HG02623 (cell line): ENCODE results near the gene ATP10A.

ENCODE experiments used
- ATAC-seq: cut with Tn5 transposase; IDR thresholded peaks from one replicate; pipeline ENCODE4 v1.9.1; 2021; ENCODE audit warnings: moderate library complexity; ENCODE audit not compliant: unreplicated experiment

ATP10A gene, protein sequence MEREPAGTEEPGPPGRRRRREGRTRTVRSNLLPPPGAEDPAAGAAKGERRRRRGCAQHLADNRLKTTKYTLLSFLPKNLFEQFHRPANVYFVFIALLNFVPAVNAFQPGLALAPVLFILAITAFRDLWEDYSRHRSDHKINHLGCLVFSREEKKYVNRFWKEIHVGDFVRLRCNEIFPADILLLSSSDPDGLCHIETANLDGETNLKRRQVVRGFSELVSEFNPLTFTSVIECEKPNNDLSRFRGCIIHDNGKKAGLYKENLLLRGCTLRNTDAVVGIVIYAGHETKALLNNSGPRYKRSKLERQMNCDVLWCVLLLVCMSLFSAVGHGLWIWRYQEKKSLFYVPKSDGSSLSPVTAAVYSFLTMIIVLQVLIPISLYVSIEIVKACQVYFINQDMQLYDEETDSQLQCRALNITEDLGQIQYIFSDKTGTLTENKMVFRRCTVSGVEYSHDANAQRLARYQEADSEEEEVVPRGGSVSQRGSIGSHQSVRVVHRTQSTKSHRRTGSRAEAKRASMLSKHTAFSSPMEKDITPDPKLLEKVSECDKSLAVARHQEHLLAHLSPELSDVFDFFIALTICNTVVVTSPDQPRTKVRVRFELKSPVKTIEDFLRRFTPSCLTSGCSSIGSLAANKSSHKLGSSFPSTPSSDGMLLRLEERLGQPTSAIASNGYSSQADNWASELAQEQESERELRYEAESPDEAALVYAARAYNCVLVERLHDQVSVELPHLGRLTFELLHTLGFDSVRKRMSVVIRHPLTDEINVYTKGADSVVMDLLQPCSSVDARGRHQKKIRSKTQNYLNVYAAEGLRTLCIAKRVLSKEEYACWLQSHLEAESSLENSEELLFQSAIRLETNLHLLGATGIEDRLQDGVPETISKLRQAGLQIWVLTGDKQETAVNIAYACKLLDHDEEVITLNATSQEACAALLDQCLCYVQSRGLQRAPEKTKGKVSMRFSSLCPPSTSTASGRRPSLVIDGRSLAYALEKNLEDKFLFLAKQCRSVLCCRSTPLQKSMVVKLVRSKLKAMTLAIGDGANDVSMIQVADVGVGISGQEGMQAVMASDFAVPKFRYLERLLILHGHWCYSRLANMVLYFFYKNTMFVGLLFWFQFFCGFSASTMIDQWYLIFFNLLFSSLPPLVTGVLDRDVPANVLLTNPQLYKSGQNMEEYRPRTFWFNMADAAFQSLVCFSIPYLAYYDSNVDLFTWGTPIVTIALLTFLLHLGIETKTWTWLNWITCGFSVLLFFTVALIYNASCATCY (N-terminal part only)

DNA sequence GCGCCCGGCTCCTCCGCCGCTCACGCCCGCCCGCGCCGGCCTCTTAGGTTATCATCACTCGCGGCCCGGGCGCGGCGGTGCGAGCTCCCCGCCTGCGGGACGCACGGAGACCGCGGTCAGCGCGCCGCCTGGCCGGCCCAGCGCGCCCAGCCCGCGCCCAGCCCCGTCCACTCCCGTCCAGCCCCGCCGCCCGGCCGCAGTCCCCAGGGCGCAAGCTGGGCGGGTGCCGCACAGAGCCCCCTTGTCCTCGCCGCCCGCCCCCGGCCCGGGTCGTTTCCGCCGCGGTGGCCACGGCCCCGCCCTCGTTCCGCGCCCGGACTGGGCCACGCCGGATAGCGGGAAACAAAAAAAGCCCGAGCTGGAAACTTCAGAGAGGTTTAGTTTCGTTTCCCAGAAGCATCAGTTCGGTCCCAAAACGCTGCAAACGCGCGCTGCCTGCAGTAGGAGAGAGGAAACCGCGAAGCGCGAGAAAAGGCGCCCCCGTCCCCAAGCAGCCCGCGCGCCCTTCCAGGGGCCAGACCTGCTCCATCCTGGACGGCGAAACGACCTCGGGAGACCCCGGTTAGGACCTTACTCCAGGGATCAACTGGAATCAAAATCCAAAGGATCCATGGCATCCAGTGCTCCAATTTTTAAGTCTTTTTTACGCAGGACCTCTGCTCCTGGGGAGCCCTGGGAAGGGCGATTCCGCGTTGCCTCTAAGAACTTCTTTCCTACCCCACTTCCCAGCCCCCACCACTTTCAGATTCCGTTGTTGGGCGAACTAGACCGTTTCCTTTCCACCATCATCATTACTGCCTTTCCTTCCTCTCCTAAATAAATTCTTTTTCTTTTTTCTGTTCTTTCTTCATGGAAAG lies at the start of gene ATP10A:
Gene ATP10A, minus strand, starts transcription at position 217 of the 857 bp plus-strand sequence. CDS start 231 bp downstream, outside the sequence.
- ATAC-seq, result no peak

DNA sequence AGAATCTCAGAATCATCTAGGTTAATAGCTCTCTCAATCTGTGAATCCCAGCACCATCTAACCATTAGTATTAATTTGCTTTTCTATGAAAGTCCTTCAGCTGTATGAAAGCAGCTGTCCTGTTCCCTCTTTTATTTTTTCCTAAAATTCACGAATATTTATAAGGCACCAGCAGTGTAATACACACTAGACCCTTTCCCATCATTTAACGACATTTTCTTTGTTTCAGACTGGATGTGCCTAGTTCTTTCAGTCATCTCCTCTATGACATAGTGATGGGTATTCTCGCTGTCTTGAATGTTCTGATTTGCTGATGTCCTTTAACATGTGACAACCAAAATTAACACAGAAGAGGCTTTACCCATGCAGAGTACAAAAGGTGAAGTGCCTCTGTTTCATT lies 48.9 kb upstream of the ATP10A start:
- no peak for ATAC-seq

DNA sequence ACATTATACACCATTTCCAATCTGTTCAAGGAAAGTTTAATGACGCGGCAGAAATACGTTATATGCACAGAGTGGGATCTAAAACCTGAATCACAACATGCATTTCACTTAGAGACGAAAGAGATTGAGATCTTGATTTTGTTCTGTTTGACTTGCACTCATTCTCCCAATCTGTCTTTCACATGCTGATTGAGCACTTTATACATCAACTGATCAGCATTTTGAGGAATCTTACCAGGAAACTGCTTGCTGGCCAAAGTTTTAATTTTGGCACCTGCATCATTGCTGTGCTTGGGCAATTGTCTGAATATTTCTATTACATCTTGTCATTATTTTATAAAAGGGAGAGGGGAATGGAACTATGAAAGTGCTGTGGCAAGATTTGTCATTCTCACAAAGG lies 47.7 kb upstream of the ATP10A start:
- no peak for ATAC-seq

DNA sequence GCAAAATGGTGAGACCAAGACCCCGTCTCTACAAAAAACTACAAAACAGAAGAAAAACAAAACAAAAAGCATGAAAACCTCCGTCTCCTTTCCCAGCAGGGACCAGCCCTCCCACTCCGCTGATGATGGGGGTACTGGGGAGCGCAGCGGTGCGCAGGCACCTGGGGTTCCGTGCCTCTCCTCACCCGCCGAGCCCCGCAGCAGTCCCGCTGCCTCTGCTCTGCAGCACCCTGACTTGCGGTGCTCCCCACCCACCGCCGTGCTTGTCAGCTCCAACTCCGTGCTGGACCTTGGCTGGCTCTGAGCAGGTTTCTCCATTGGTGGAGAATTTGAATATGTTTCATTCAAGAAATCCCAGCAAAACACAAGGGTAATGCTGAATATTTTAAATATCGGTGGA lies 46.7 kb upstream of the ATP10A start:
- ATAC-seq, result no peak

DNA sequence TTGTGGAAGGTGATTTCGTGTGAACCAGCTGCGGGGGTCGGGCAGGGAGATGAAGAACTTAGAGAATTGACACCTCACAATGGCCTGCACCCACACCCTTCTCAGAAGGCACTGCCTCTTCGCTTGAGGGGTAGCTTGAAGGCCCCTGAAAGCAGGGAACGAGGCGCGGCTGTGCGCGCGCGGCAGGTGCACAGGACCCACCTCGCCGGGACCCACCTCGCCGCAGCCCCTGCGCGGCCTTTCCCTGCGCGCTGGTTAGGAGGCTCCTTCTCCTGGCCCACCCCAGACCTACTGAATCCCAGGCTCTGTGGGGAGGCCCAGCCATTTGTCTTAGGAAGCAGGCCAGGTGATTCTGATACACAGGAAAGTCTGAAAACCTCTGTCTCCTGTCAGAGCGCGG lies 46.2 kb upstream of the ATP10A start:
- no peak for ATAC-seq

DNA sequence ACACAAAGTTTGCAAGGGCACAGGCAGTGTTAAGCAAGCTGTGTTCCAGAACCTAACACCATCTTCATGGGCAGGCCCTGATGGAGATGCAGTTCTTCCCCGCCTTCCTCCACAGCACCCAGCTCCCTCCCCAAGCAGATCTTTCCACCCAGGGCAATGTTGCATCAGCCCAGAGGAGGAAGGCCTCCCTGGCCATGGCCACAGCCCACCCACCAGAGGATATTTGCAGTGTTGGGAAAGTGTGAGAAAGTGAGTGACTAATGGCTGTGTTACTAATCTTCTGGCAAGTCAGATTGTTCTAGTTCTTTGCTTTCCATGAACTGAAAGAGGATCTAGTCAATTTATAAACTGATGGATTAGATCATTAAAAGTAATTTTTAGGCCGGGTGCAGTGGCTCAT lies 42.0 kb upstream of the ATP10A start:
- ATAC-seq, result no peak

DNA sequence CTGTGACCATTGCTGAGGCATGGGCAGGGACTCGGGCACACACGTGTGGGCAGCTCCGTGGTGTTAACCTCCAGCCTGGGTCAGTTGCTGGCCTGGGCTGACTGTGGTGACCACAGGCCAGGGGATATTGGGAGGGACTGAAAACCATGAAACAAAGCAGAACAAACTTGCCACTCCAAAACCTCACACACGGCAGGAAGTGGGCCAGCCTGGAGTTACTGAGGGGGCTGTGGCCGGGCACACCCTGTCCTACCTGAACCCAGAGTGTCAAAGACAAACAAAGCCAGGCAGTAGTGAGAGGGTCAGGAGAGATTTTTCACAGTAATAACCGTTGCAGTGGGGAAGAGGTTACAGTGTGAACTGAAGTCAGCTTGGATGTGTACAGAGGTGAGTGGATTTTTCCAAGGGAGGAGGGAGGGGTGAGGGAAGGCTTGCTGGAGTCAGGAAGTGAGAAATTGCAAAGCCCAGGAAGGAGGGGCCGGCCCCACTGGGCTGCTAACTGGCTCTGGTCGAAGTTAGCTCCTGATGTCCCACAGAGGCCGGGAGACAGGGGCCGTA lies 40.0 kb upstream of the ATP10A start:
- ATAC-seq, result no peak

DNA sequence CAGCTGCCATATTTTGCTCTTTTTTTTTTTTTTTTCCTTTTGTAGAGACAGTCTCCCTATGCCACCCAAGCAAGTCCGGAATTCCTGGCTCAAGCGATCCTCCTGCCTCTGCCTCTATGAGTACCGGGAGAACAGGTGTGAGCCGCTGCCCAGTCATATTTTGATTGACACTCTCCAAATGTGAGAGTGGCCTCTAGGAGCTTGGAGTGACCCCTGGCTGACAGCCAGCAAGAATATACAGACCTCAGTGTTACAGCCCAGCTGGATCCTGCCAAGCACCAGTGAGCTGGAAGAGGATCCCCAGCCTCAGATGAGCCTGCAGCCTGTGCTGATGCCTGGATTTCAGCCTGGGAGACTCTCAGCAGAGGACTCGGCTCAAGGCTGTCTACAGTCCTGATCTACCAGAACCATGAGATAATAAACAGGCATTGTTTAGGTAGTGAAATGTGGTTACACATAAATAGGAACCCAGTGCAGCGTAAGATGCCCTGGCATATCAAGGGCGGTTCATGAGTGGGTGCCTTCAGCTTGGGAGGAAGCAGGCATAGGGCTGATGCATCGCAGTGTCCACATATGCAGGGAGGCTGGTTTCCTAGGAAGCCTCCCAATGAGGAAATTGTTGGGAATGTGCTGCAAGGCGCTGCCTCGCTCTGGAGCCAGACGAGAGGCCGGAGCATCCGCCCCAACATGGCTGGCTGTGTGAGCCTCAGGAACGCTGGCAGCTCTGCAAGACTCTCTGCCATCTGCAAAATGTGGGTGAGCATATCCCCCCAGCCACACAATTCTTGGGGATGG lies 38.9 kb upstream of the ATP10A start:
- no peak for ATAC-seq

DNA sequence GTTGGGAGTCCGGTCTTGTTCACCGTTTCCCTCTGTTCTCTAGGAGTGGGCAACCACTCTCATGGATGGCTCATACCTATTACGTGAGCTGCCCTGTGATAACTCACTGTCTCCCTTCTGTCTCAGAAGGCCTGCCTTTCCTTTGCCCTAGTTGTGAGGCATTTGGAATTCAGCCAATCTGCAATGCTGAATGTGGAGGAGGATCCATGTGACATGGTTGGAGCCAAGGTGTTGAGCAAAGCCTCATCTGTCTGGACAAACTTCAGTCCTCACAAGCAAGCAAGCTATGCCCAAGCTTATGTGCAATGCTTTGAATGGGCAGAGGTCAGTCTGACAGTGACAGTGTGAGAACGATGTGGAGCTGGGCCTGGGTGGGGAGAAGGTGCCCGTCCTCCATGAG lies 37.8 kb upstream of the ATP10A start:
- no peak for ATAC-seq

DNA sequence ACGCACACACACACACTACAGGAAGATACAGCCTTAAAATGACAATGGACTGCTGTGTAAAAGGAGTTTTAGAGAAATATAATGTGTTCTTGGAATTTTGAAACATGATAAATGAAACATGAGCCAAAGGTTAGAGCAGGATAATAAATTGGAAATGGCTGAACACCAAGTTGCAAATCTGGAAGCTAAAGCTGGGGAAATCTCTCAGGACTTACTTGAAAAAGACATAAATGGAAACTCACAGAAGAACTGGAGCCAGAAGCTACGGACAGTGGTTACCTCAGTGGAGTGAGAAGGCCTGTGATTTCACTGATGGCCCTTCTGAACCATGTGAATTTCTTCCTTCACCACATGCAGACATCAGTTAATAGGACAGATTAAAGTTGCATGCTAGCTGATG lies 37.3 kb upstream of the ATP10A start:
- ATAC-seq, result no peak

DNA sequence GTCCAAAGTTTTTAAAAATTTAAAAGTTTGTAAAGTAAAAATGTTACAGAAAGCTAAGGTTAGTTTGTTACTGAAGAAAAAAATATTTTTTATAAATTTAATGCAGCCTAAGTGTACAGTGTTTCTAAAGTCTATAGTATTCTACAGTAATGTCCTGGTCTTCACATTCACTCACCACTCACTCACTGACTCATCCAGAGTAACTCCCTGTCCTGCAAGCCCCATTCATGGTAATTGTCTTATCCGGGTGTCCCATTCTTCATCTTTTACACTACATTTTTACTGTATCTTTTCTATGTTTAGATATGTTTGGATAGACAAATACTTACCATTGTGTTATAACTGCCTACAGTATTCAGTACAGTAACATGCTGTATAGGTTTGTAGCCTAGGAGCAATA lies 36.7 kb upstream of the ATP10A start:
- no peak for ATAC-seq

DNA sequence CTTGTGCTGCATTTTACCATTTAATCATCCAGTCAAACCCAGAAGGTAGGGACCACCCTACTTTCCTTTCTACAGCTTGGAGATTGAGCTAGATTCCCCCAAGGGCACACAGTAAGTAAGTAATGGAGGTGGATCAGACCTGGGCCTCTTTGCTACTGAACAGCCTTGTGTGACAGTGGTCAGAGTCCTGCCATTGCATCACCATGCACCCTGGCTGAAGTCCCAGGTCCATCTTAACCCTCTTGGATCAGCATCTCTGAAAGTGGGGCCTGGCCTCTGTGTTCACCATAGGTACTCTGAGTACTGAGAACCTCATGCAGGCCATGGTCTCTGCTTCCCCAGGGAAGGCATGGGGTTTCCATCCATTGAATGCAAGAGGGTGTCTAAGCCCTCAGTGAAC lies 34.5 kb upstream of the ATP10A start:
- no peak for ATAC-seq

DNA sequence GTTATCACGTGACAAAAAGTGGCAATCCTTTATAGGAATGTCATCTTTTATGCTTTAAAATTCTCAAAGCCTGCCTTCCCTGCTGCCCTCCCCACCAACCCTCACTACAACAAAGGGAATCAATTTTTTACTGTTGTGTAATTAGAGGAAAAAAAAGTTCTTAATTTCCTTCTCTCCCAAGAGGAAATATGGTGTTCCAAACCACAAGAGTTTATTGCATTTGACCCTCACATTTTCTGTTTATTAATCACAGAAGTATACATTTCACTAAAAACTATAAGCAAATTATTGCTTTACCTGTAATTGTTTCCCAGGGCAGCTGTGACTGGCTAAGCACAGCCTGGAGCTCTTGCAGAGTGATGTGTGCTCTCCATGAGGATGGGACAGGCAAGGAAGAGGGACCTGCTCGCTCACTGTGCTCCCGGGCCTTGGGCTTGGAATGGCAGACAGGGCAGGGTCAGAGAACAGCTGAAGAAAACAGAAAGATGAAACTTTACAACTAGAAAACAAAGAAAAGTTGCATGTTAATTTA lies 31.3 kb upstream of the ATP10A start:
- no peak for ATAC-seq

DNA sequence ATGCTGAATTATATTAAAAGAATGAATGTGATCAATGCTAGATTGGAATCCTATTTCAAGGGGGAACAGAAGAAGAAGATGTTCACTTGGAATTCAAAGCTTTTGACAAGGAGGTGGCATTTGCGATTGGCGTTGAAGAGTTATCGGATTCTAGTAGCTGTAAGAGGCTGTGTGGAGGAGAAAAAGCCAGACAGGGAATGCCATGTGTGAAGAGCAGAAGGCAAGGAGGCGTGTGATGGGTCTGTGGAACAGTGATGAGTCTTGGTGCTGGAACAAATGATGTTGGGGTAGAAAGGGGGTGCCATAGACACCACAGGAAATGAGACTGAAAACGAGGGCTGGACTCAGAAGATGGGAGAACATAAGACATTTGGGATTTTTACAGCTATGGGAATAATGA lies 30.5 kb upstream of the ATP10A start:
- no peak for ATAC-seq

DNA sequence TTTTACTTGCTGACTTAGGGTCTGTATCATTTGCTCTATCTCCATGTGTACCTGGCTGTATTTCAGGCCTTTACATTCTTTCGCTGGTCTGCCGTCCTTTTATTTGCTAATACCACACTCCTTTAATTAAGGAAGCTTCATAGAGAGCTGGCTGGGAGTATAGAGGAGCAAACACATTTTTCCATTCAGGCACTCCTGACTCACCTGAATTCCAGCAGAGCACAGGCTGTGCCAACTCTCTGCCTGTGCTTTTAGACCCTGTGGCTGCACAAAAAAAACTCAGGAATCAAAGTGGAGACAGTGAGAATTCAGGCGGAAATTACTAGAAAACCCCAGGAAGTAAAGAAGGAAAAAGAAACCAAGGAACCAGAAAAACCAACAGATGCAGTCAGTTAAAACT lies 29.0 kb upstream of the ATP10A start:
- ATAC-seq, result no peak

DNA sequence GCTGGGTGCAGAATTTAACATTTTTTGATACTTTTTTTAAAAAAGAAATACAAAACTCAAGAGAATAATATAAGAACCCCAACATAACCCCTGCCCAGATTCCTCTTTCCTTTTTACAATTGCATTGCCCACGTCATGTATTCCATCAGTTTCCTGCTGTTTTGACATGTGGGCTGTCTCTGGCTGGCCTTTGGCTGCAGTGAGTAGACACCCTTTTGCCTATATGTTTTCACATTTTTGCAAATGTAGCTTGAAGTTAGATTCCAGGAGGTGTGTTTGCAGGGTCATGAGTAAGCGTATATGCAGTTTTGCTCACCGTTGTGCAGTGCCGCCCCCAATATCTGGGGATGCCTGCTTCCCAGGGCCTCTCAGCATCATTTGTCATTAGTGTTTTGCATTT lies 28.0 kb upstream of the ATP10A start:
- no peak for ATAC-seq

DNA sequence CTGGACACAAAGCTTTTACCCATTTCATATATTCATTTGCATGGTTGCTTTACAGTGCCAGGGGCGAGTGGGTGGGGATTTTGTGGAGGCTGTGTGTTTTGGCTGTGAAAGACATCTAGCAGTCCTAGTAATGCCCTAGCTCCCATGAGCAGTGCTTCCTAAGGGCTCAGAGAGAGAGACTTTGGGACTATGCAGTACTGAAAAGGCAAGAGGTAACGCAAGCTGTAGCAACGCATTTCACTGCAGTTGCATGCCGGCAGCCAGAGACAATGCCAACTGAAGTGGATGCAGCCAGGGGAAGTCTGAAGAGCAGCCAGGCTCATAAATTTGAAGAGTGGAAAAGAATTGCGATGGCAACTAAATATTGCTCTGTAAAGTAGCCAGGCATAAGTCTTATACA lies 27.4 kb upstream of the ATP10A start:
- ATAC-seq, result no peak

DNA sequence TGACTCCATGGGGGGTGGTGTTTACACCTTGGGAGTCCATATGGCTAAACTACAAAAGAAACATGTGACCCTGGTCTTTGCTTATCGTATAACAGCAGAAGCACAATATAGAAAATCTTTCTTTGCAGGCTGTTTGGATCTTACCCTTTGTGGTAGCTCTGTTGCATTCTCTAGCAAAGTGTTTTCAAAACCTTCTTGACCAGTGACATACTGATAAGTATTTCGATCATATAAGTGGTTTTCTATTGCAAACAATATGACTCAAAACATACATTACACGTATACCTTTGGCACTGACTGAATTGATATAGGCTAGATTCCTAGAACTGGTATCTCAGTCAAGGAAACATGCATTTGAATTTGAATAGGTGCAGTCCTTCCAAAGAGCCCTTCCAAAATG lies 24.7 kb upstream of the ATP10A start:
- ATAC-seq, result no peak

DNA sequence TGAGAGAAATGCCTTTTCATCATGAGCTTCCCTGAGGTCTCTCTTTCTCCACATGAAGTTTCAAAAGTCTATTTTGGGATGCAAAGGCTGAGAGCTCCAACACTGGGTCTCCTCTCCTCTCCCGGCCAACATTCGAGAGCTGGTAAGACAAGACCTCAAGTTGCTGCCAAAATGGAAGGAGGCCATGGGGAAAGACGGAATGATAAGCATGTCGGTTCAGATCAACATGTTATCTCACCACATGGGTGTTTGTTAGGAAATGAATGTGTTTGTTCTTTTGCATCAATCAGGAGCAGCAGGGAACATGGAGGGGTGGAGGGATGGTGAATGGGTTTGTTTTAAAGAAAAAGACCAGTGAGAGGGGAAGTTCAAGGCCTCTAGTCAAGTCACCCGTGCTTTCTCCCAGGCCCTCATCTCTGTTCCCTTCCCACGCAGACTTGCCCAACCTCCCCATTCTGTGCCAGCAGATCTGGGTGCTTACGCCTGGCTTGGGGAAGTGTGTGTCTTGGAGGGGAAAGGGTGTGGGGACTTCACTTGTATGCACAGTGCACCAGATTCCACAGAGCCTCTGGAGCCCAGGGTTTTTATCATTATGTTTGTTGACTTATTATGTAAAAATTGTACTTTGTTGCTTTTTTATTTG lies 23.5 kb upstream of the ATP10A start:
- no peak for ATAC-seq
